Measurements from ENCODE around the gene TENM3. TPM values are rescaled to one million over a fixed set of nuclear protein-coding genes. Genes with fewer than 3 reads are reported as not detected.

The TENM3 gene
- total RNA-seq, 1 donor from 2014 or later = 65.5 TPM

DNA sequence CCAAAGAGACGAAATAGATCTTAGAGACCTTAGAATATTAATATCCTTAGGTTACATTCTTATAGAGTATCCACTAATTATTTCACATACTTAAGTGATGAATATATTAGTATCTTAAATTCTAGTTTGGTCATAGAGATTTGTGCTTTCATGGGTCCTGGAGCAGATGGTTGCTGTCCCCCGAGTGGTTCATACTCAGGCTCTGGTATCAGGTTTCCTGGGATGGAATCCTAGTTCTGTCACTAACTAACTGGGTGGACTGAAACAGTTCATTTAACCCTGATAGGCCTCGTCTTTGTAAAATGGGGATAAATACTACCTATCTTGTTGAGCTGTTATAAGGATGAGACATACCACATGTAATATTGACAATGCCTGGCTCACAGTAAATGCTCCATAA, 264.6 kb downstream of the TENM3 start:
- DNase-seq (ENCODE audit: low spot score) = peak; percentile 14

- no peak for DNase-seq (ENCODE audit: low spot score)
Observed at GRCh38 chr4:182510836-182511235, 267.6 kb downstream of the TENM3 start.

DNA sequence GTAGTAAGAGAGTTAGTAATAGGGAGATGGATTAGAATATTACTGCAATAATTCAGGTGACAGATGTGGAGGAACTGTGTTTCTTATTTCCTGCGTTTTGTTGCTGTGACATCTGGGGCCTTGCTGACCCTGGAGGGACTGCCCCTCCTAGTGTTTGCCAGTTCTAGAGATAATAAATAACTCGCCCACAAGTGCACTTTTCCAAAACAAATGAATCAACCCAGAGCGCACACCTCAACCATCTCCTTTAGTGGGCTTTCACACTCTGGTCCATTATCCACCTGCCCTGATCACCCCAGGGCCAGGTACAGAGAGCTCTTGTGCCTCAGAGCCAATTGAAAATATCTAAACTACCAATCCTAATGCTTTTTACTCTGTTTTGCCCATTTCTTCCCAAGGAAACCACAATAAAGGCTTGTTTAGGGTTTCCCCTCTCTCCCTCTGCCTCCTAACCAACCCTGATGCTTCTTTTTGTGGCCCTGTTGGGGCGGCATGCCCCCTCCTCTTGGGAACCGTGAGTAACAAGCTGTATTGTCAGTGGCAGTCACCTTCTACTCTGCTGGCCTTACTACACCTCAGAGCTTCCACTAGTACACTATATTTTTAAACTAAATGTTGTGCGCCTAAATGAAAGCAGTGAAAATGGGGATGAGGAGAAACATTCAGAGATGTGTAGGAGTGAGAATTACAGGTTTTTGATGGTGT, 270.5 kb downstream of the TENM3 start:
- no peak for DNase-seq (ENCODE audit: low spot score)

DNA sequence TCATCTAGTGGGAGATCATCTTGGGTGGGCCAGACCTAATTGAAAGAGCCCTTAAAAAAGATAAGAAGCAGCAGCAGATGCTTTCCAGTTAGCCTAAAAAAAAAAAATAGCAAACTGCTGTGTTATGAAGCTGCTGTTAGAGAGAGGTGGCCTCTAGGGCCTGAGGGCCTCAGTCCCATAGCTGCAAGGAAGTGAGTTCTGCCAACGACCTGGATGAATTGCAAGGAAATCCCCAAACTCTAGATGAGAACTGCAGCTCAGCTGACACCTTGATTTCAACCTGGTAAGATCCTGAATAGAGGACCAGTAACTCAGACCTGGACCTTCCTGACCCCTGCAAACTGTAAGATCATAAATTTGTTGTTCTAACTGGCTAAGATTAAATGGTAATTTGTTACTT, 275.2 kb downstream of the TENM3 start:
- DNase-seq (ENCODE audit: low spot score) = no peak

DNA sequence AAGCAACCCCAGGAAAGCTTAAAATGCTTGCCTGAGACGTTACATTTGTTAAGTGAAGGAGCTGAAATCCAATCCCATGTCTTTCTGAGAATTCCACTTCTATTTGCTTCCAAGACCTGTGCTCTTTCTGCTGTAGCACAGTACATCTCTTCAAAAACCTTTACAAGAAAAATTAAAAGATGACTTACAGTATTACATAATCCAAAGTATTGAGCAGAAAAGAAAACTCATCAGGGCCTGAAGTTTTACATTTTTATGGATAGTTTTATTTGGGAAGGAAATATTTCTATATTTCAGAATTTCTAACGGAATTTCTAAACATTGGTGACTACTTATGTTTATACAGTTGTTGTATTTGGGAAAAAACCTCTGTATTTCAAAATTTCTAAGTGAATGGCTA, 276.3 kb downstream of the TENM3 start:
- no peak for DNase-seq (ENCODE audit: low spot score)

- DNase-seq (ENCODE audit: low spot score) = peak; percentile 66
Observed at GRCh38 chr4:182521011-182521410, 277.8 kb downstream of the TENM3 start.

GRCh38 chr4:182528819-182529218, 285.6 kb downstream of the TENM3 start:
- DNase-seq (ENCODE audit: low spot score) = no peak

GRCh38 chr4:182530451-182530850, 287.2 kb downstream of the TENM3 start:
- DNase-seq (ENCODE audit: low spot score) = no peak

DNA sequence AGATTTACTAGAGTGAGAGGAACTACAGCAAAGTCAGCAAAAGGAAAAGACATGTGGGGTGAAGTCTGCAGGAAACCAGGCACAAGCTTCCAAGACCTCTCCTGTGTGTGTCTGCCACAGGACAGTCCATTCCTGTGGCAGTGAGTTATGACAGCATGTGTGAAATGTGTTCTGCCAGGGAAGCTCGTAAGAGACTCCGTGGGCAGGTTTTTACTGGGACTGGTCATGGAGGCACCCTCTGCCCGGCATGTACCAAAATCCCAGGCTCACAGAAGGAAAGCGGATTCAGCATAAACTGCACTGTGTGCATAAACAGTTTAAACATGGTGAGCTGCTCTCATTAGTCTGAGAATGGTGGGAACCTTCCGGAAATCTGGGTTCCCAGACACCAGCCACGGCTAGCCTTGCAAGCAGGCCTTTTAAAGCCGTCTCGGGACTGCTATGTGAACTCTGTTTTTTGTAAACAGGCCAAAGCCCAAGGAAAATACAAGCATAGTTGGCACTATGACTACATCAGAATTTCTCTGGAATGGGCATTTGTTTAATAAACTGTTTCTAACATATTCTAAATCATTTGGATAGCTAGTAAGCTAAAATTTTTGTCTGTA, 288.5 kb downstream of the TENM3 start:
- DNase-seq (ENCODE audit: low spot score) = peak; percentile 36

DNA sequence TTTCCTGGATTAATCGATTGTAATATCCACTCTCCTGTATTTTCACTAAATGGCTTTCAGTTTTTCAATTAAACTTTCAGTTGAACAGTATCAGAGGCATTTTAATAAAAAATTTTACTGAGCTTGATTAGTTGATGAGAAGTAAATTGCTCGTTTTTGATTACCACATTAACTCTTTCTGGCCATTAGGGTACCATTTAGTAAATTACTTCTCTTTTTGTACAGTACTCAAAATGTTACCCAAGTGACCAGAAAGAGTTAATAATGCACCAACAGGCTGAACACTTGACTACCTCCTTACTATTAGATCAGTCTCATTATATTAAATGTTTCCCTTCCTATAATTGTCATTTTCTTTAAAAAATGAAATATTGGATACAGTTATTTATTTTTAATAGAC, 289.2 kb downstream of the TENM3 start:
- DNase-seq (ENCODE audit: low spot score) = no peak

GRCh38 chr4:182533964-182534363, 290.8 kb downstream of the TENM3 start:
- DNase-seq (ENCODE audit: low spot score) = no peak

GRCh38 chr4:182536221-182536811, 293.1 kb downstream of the TENM3 start:
- DNase-seq (ENCODE audit: low spot score) = no peak

GRCh38 chr4:182537031-182537795, 294.0 kb downstream of the TENM3 start:
- DNase-seq (ENCODE audit: low spot score) = no peak

DNA sequence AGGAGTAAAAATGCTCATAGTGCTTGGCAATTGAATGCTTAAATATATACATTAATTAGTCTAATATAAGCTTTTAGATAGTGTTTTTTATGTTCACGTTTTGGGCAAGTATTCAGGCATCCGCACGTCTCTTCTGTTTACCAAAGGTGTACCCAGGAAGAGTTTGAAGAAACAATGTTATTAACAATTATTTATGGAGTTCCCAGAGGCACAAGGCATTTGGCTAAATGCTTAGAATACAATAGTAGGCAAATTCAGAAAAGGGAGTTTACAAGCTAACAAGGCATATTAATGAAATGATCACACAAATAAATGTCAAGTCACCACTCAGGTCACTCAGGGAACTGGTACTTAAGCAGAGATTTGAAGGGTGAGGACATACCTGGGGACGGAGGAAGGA, 294.8 kb downstream of the TENM3 start:
- DNase-seq (ENCODE audit: low spot score) = no peak

GRCh38 chr4:182540496-182540895, 297.3 kb downstream of the TENM3 start:
- DNase-seq (ENCODE audit: low spot score) = no peak

GRCh38 chr4:182547435-182547834, 304.2 kb downstream of the TENM3 start:
- DNase-seq (ENCODE audit: low spot score) = no peak

GRCh38 chr4:182548156-182548555, 305.0 kb downstream of the TENM3 start:
- no peak for DNase-seq (ENCODE audit: low spot score)

DNA sequence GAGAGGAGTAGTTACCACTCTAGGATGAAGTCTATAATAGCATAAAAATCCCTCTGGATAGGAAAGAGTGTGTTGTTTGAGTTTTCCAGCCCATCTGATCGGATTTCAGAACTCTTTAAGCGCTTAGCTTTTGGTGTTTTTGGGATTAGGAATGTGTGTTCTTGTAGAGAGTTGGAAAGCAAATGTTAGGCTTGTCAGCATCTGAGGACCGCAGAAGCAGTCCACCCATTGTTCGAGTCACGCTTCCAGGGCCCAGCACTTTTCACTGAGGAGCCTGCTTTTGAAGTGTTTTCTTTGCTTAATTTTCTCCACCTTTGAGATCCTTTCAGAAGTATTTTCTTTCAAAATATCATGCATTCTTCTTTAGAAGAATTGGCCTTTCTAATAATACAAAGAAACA, 306.2 kb downstream of the TENM3 start:
- peak; percentile 28 for DNase-seq (ENCODE audit: low spot score)

DNA sequence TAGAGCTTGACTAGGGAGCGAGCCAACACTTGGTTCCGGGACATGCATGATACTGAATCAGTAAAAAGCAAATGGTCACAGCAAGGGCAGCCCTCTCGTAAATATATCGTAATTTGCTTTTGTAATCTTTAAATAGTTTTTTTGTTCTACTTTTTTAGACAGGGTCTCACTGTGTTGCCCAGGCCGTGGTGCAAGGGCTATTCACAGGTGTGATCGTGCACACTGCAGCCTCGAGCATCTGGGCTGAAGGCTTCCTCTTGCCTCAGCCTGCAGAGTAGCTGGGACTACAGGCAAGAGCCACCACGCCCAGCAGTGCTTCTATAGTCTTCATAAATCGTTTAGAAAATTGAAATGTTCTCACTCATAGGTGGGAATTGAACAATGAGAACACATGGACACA, 309.7 kb downstream of the TENM3 start:
- DNase-seq (ENCODE audit: low spot score) = no peak

DNA sequence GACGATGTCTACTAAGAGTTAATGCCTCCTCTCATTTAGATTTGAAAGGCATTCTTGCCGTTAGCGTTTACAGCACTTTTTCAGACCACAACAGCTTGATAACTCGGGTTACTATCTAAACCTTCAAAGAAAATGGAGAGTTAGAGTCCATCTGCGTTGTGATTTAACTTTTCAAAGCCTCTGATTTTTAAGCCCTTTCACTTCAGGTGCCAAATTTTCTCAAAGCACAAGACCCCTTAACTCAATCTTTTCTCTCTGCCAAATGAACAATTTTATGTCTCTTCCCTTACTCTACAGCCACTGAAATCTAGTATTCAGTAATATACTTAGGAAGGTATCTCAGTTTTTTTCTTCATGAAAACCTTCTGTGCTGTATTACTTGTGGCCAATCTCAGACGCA, 310.5 kb downstream of the TENM3 start:
- peak; percentile 54 for DNase-seq (ENCODE audit: low spot score)

GRCh38 chr4:182554736-182555135, 311.5 kb downstream of the TENM3 start:
- DNase-seq (ENCODE audit: low spot score) = peak; percentile 44

GRCh38 chr4:182555997-182556418, 312.8 kb downstream of the TENM3 start:
- DNase-seq (ENCODE audit: low spot score) = peak; percentile 67

All from umbilical cord (tissue), 2 donors.